Measurements from ENCODE around the gene SEMA3F.
A peak's percentile ranks its signal among the peaks of the same experiment; 100 is the strongest.

SEMA3F gene

DNA sequence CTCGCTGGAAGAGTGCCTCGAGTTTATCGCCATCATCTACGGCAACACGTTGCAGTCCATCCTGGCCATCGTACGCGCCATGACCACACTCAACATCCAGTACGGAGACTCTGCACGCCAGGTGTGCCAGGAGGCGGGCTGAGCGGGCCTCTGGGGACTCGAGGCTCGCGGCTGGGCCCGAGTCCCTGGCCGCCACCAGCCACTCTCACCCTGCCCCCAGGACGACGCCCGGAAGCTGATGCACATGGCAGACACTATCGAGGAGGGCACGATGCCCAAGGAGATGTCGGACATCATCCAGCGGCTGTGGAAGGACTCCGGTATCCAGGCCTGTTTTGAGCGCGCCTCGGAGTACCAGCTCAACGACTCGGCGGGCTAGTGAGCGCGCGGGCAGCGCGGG lies 38.2 kb downstream of the SEMA3F start:
- no peak for TF ChIP-seq CTCF (IDR thresholded peaks at IDR 0.05; ENCODE audit: borderline replicate concordance, insufficient read depth, low read depth, low read length)
- H3K4me3 ChIP-seq (ENCODE audit: low read depth, low read length): no peak overlapping the region

- H3K4me3 ChIP-seq (ENCODE audit: low read depth, low read length): no peak overlapping the region
- no peak for TF ChIP-seq CTCF (IDR thresholded peaks at IDR 0.05; ENCODE audit: borderline replicate concordance, insufficient read depth, low read depth, low read length)
Observed at GRCh38 chr3:50193746-50194127, 38.6 kb downstream of the SEMA3F start.

- no peak overlapping the region for H3K4me3 ChIP-seq (ENCODE audit: low read depth, low read length)
- peak; percentile 84 for TF ChIP-seq CTCF (IDR thresholded peaks at IDR 0.05; ENCODE audit: borderline replicate concordance, insufficient read depth, low read depth, low read length)
Observed at GRCh38 chr3:50194128-50194902, 39.2 kb downstream of the SEMA3F start.

- H3K4me3 ChIP-seq (ENCODE audit: low read depth, low read length): no peak overlapping the region
- no peak for TF ChIP-seq CTCF (IDR thresholded peaks at IDR 0.05; ENCODE audit: borderline replicate concordance, insufficient read depth, low read depth, low read length)
Observed at GRCh38 chr3:50194903-50195500, 39.9 kb downstream of the SEMA3F start.

GRCh38 chr3:50195501-50196252 lies 40.6 kb downstream of the SEMA3F start:
- no peak for TF ChIP-seq CTCF (IDR thresholded peaks at IDR 0.05; ENCODE audit: borderline replicate concordance, insufficient read depth, low read depth, low read length)
- H3K4me3 ChIP-seq (ENCODE audit: low read depth, low read length): no peak overlapping the region

- no peak overlapping the region for H3K4me3 ChIP-seq (ENCODE audit: low read depth, low read length)
- TF ChIP-seq CTCF (IDR thresholded peaks at IDR 0.05; ENCODE audit: borderline replicate concordance, insufficient read depth, low read depth, low read length): no peak
Observed at GRCh38 chr3:50196253-50196801, 41.2 kb downstream of the SEMA3F start.

All from GM12875 (cell line).